GM03348 (cell line): ENCODE measurements around the gene CDK18.
"Not testable (repeated sequence)": the region's sequence is repeated elsewhere in the genome, so short reads cannot be mapped to it uniquely, and the experiment has no call there.

Source experiments
- DNase-seq: peaks from one replicate; pipeline ENCODE4 v3.0.0; 2012; ENCODE audit warnings: low spot score

The CDK18 gene

DNA sequence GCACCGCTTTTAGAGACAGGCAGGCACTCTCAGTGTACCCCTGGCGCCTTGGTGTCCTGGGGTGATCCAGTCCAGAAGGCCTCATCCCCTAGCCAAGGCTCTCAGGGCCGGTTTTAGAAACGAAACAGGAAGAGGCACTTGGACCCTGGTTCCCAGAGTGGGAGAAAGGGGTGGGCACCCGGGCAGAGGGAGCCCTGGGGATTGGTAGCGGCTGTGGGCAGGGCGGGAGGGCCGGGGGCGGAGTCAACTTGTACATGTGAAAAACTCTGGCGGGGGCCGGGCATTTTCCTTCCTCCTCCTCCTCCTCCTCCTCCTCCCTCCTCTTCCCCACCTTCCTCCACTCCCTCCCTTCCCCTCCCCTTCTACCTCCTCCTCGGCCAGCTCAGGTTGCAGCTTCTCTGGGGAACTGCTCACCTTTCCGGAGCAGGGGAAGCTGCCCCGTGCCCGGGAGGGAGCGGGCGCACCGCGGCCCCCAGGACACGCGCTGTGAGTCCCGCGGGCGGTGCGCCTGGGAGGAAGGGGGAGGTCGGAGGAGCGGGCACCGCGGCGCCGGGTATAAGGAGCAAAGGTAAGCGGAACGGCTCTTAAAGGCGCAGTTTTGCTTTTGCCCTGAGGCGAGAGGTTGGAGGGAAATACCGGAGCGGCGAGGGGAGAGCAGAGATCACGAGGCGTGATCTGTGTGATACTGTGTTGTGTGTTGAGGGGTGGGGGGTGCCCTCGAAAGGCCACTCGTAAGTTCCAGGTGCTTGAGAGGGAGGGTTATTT, at the start of gene CDK18:
Gene CDK18 (plus strand): TSS at position 359 of the 765 bp plus-strand sequence. CDS start 18,499 bp downstream, outside the sequence.
- DNase-seq, result peak; percentile 57

DNA sequence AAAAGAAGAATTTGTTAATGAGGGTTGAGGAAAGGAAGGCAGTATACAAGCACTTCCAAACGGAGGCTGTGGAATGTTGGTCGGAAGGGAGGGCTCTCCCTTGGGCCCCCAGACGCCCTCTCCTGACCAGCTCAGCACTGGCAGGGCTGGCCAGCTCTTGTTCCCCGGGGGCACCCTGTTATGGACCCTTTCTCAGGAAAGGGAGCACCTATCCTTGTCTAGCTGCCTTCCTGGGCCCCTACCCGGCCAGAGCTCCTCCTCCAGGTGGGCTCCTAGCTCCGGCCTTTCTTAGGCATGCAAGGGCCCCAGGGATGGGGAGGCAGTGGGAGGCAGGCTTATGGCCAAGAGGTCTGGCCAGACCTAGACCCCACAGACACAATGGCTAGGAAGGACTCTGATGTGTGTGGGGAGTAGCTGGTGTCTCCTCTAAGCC, 49.5 kb upstream of the CDK18 start:
- DNase-seq, result no peak

DNA sequence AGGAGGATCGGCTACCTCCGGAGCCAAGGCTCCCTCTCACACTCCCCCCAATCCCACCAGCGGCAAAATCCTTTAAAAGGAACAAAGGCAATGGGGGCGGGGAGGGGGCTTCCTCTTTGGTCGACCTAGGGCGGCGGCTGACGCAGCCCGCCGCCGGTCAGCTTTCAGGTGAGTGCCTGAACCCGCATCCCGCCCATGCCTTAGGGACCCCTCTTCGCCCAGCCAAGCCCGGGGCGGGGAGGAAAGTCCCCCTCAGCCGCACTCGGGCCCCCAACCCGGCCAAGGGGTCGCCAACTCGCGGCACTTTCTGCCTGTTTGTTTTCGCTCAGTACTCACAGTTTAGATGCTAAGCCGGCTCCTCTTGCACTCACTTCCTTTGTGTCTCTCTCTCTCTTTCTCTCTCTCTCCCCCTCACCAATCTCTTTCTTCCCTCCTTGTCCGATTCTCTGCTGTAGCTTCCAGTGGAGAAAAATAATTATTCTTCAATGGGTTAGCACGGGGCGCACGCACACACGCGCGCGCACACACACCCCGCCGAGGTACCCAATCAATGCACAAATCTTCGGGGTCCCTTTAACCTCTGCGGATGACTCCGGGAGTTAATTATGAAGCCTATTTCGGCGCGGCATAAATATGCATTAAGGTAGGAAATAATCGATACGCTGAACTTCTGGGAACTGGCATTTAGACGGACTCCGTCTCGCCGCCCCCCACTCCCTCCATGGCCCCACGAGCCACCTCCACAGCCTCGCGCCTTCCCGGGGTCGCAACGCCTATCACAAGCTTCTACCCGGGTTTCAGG, 48.7 kb upstream of the CDK18 start, which contains the start of gene BLACAT1:
Gene BLACAT1 (minus strand): TSS at position 465 of the 802 bp plus-strand sequence.
- DNase-seq, result no peak

- DNase-seq, result no peak
Measured at GRCh38 chr1:205456383-205456867, 48.0 kb upstream of the CDK18 start.

- no peak for DNase-seq
Measured at GRCh38 chr1:205456868-205457745, 47.4 kb upstream of the CDK18 start.

DNA sequence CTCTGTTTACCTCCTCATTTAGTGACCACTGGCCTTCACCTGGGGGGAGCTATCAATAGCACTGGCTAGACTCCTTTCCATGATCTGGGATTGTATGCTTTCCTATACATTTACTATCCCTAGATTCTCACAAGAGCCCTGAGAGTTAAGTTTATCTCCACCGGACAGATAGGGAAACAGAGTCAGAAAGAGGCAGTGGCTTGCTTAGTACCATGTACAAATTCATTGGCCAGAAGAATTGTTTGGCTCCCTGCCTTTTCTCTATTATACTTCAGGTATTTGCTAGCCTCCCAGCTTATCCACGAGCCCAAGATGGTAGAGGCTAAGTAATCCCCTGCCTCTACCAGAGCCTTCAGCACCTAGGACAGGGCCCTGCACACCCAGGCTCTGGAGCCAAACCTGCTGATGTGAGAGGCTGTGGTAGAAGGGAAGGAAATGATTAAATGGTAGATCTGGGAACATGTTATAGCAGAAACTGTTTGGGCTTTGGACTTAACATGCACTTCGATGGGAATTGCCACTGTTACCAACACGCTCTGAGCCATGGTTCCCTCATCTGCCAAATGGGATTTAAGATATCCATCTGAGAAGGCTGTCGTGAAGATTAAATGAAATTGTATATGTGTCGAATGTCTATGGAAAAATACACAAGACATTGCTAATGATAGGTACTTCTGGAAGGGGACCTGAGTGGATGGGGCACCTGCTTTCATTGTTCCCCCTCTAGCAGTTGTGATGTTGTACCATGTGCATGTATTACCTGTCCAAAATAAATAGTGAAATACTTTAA, 45.5 kb upstream of the CDK18 start:
- DNase-seq, result peak; percentile 78

- DNase-seq, result no peak
Measured at GRCh38 chr1:205465392-205465791, 39.1 kb upstream of the CDK18 start.

- no peak for DNase-seq
Measured at GRCh38 chr1:205466595-205467220, 37.8 kb upstream of the CDK18 start.

DNA sequence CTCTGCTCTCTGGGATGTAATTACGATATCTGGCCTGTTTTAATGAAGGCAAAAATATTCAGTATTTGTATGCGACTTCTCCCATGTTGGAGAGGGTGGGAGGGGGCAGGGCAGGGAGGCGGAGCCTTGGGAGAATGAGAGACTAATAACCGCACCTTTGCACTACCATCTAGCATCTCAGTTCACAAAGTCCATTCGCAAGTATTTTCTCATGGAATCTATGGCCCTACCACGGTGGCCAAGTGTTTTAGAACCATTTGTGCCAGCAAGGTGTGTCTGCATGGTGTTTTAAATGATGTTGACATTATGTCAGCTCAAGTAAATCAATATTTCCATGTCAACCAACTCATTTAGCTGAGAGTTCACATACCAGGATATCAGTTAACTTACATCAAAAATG, 34.3 kb upstream of the CDK18 start:
- no peak for DNase-seq

- no peak for DNase-seq
Measured at GRCh38 chr1:205472737-205473441, 31.6 kb upstream of the CDK18 start.

DNA sequence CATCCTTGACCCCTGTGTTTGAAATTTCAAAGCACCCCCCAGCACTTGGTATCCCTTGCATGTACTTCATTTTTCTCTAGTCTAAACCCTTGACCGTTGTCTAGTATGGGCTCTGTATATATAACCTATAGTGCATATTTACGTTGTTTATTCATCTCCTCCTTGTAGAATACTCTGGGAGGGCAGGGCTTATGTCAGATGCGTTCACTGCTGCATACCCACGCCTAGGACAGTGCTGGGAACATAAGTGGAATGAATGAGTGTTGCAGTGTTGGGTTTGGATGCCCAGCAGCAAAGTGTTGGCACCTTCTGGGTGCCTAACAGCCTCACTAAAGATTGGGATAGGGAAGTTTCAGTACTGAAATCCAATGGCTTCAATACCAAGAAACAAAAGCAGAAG, 31.0 kb upstream of the CDK18 start:
- no peak for DNase-seq

GRCh38 chr1:205473966-205474365, 30.5 kb upstream of the CDK18 start:
- DNase-seq, result no peak

GRCh38 chr1:205474571-205474970, 29.9 kb upstream of the CDK18 start:
- no peak for DNase-seq

GRCh38 chr1:205475855-205476254, 28.6 kb upstream of the CDK18 start:
- DNase-seq, result no peak

GRCh38 chr1:205476648-205477047, 27.8 kb upstream of the CDK18 start:
- DNase-seq, result no peak

- no peak for DNase-seq
Measured at GRCh38 chr1:205477121-205477758, 27.2 kb upstream of the CDK18 start.

- DNase-seq, result peak; percentile 38
Measured at GRCh38 chr1:205477759-205478247, 26.7 kb upstream of the CDK18 start.

GRCh38 chr1:205478985-205479384, 25.5 kb upstream of the CDK18 start:
- not testable (repeated sequence) for DNase-seq

- DNase-seq, result no peak
Measured at GRCh38 chr1:205480349-205480985, 24.0 kb upstream of the CDK18 start.
